Gastrocnemius medialis (tissue), 4 donors: ENCODE measurements around the gene CRISPLD2.

Experiments used
- POLR2A ChIP-seq, 2 donors: fragments of 450-650 bp; IDR thresholded peaks; one replicate each; pipeline ENCODE4 v1.6.1; 2017; ENCODE audit warnings: antibody characterized with exemption in 2 of 2, mild to moderate bottlenecking in 2 of 2, moderate library complexity in 2 of 2
- TF ChIP-seq, protein P1 (sequence below), 5 experiments: fragments of 450-650 bp in 3 of 5; fragments of 200-600 bp in 2 of 5; sonication (generic) in 2 of 5; IDR thresholded peaks in 4 of 5; conservative IDR thresholded peaks in 1 of 5; 1 replicate in 4 of 5; 2 replicates in 1 of 5; pipeline ENCODE4 v1.5.1; 2016 to 2019; ENCODE audit warnings: antibody characterized with exemption in 5 of 5, mild to moderate bottlenecking in 3 of 5, moderate library complexity in 3 of 5

DNA sequence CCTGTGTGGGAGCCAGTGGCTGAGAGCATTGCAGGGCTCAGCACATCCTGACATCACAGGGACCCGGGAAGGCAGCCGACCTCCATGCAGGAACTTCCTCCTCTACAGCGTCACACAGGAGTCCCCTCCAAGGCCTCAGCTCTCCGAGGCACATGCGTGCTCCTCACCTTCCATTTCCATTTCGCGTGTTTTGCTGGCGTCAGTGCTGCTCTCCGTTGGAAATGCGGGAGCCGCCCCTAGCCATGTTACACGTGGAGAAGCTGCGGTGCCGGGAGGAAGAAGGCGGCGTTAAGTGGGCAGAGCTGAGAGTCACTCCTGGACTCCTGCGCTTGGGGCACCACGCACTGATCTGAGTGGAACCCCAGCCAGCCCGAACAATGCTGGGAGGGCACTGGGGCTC, 25.2 kb upstream of the CRISPLD2 start:
- TF ChIP-seq POLR2A (IDR thresholded peaks at IDR 0.05), result no peak
- TF ChIP-seq, protein P1, sequence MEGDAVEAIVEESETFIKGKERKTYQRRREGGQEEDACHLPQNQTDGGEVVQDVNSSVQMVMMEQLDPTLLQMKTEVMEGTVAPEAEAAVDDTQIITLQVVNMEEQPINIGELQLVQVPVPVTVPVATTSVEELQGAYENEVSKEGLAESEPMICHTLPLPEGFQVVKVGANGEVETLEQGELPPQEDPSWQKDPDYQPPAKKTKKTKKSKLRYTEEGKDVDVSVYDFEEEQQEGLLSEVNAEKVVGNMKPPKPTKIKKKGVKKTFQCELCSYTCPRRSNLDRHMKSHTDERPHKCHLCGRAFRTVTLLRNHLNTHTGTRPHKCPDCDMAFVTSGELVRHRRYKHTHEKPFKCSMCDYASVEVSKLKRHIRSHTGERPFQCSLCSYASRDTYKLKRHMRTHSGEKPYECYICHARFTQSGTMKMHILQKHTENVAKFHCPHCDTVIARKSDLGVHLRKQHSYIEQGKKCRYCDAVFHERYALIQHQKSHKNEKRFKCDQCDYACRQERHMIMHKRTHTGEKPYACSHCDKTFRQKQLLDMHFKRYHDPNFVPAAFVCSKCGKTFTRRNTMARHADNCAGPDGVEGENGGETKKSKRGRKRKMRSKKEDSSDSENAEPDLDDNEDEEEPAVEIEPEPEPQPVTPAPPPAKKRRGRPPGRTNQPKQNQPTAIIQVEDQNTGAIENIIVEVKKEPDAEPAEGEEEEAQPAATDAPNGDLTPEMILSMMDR (IDR thresholded peaks at IDR 0.05 in 4 of 5, conservative IDR thresholded peaks at IDR 0.05 in 1 of 5), result no peak
